ENCODE data around the gene KDM3B. TPM values are rescaled to one million over a fixed set of nuclear protein-coding genes. Genes with fewer than 3 reads are reported as not detected.

KDM3B gene
- total and polyA plus RNA-seq, 2 of the 8 experiments (the other 6 are each of a cell fraction or from before 2014, with no cell fraction given), result 27.1 to 78.1 TPM

DNA sequence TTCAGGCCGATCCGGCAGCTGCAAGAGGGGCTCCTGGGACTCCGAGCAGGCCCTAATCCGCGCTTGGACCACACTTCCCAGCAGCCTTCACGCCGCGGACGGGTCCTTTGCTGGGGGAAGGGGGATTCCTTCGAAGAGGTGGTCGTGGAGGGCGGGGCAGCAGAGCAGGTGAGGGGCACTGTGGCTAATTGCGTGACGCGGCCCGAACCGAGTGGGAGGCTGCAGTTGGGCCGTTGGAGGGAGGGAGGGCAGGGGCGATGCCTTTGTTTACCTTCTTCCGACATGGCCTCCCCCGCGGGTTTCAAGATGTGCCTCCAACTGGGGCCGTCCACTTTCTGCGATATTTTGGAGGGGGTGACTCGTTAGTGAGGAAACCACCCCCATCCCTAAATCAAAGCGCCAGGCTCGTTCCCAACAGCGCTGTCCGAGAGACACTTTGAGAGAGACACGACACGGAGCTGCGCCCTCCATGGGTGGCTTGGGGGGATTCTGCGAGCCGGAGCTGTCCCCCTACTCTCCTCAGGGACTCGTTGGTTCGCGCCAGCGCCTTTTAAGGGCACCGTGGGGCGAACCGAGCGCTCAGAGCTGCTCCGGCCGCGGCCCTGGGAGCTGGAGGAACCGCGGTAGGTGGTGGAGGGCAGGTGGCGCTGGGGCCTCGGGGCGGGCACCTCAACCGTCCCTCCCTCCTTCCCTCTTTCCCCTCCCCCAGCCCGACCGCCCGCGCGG, 14.6 kb upstream of the KDM3B start, which contains the start of gene FAM53C (continued):
- TF ChIP-seq EZH2 (IDR thresholded peaks at IDR 0.05; ENCODE audit: low read depth, low read length, severe bottlenecking) (no peak), TCF12 (IDR thresholded peaks at IDR 0.05; ENCODE audit: low read depth, low read length) (peak; percentile 70; the same call in 1 of the 2 replicates), CEBPB (IDR thresholded peaks at IDR 0.05; ENCODE audit: low read depth, low read length) (no peak), SAP30 (IDR thresholded peaks at IDR 0.05; ENCODE audit: insufficient read depth, insufficient replicate concordance, low read length) (no peak), EGR1 (IDR thresholded peaks at IDR 0.05; ENCODE audit: borderline replicate concordance, low read depth, low read length) (no peak; the same call in 1 of the 2 replicates), GABPA (IDR thresholded peaks at IDR 0.05; ENCODE audit: borderline replicate concordance, insufficient read depth, low read length) (no peak), ZNF274 (IDR thresholded peaks at IDR 0.05; ENCODE audit: borderline replicate concordance, extremely low read depth, low read length) (no peak), JUN (IDR thresholded peaks at IDR 0.05; ENCODE audit: low read depth, low read length) (no peak), BACH1 (IDR thresholded peaks at IDR 0.05; ENCODE audit: low read length) (no peak), SUZ12 (IDR thresholded peaks at IDR 0.05; ENCODE audit: low read length) (no peak), SP4 (IDR thresholded peaks at IDR 0.05; ENCODE audit: low read length) (no peak; the same call in 1 of the 2 replicates), SP1 (IDR thresholded peaks at IDR 0.05; ENCODE audit: low read depth, low read length) (peak; percentile 91), HDAC6 (IDR thresholded peaks at IDR 0.05; ENCODE audit: low read depth, low read length) (no peak), KDM5A (IDR thresholded peaks at IDR 0.05; ENCODE audit: low read length) (no peak), SRF (IDR thresholded peaks at IDR 0.05; ENCODE audit: low read depth, low read length) (peak; percentile 75), SIX5 (IDR thresholded peaks at IDR 0.05; ENCODE audit: low read depth, low read length) (peak; percentile 67), TBP (IDR thresholded peaks at IDR 0.05; ENCODE audit: low read depth, low read length) (peak; percentile 98), SIRT6 (IDR thresholded peaks at IDR 0.05; ENCODE audit: low read length) (no peak), TAF1 (IDR thresholded peaks at IDR 0.05; ENCODE audit: low read depth, low read length) (peak; percentile 100), GTF2F1 (IDR thresholded peaks at IDR 0.05; ENCODE audit: borderline replicate concordance, low read depth, low read length) (peak; percentile 97), BRCA1 (IDR thresholded peaks at IDR 0.05; ENCODE audit: low read depth, low read length) (0 out of 2 replicates have a peak, but pooled peaks have one; percentile 2), CBX8 (IDR thresholded peaks at IDR 0.05; ENCODE audit: borderline replicate concordance, low read depth, low read length) (no peak)
- TF ChIP-seq, protein P1, sequence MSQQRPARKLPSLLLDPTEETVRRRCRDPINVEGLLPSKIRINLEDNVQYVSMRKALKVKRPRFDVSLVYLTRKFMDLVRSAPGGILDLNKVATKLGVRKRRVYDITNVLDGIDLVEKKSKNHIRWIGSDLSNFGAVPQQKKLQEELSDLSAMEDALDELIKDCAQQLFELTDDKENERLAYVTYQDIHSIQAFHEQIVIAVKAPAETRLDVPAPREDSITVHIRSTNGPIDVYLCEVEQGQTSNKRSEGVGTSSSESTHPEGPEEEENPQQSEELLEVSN (IDR thresholded peaks at IDR 0.05), result no peak
- TF ChIP-seq, protein P2, sequence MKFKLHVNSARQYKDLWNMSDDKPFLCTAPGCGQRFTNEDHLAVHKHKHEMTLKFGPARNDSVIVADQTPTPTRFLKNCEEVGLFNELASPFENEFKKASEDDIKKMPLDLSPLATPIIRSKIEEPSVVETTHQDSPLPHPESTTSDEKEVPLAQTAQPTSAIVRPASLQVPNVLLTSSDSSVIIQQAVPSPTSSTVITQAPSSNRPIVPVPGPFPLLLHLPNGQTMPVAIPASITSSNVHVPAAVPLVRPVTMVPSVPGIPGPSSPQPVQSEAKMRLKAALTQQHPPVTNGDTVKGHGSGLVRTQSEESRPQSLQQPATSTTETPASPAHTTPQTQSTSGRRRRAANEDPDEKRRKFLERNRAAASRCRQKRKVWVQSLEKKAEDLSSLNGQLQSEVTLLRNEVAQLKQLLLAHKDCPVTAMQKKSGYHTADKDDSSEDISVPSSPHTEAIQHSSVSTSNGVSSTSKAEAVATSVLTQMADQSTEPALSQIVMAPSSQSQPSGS (IDR thresholded peaks at IDR 0.05; ENCODE audit: low read length), result peak; percentile 51

All from H1 (cell line).